GM12878 (cell line): ENCODE measurements around the gene CCDC178. TPM values are rescaled to one million over a fixed set of nuclear protein-coding genes. Genes with fewer than 3 reads are reported as not detected.

Source experiments
- ATAC-seq: fragments of 200-7000 bp; cut with Tn5 transposase; 3 replicates; pipeline ENCODE4 v1.9.1; 2020; ENCODE audit warnings: mild to moderate bottlenecking, moderate library complexity
- BruUV-seq: library from RNA; stranded (reverse); fragments of 400-500 nt; replicated peaks from 2 replicates; lab custom pipeline; 2021; lab: Mats Ljungman, UMichigan
- CTCF ChIA-PET: fragments of 300-600 bp; sonication (Branson Sonifier 250); formaldehyde crosslinking; extraction: SDS; loops from one replicate; lab custom pipeline; 2021; ENCODE audit warnings: inconsistent platforms; lab: Yijun Ruan, JAX
- POLR2A ChIA-PET: fragments of 350-600 bp; formaldehyde crosslinking; extraction: SDS; loops from one replicate; lab custom pipeline; 2021; ENCODE audit warnings: inconsistent platforms; lab: Charles Lee
- RAD21 ChIA-PET: fragments of 300-600 bp; sonication (Branson Sonifier 250); formaldehyde crosslinking; loops from one replicate; lab custom pipeline; 2023; ENCODE audit warnings: antibody characterized with exemption; ENCODE audit not compliant: unreplicated experiment; lab: Charles Lee
- SMC1A ChIA-PET: fragments of 300-600 bp; sonication (Branson Sonifier 250); formaldehyde crosslinking; loops from one replicate; lab custom pipeline; 2023; ENCODE audit not compliant: unreplicated experiment, uncharacterized antibody; lab: Charles Lee
- DNase-seq: peaks from one replicate; pipeline ENCODE4 v3.0.0-alpha.2; 2011; ENCODE audit warnings: low read depth, low spot score
- FAIRE-seq: peaks from 3 replicates; lab custom pipeline; 2011; peaks lifted over from hg19 to GRCh38; lab: Jason Lieb, UNC
- H2AFZ ChIP-seq: 2 replicates; pipeline ENCODE4 v1.6.0; 2011; ENCODE audit warnings: low read depth, low read length, control low read depth; ENCODE audit not compliant: control insufficient read depth
- H3K27ac ChIP-seq: 2 replicates; pipeline ENCODE4 v1.5.1; 2011; ENCODE audit warnings: control low read depth; ENCODE audit not compliant: control insufficient read depth, insufficient read depth
- H3K27me3 ChIP-seq, 2 experiments: replicated peaks in 1 of 2; 2 replicates each; pipeline versions ENCODE4 v1.6.0 to v1.6.1; 2011; ENCODE audit warnings: low read length in 1 of 2; ENCODE audit not compliant: control insufficient read depth in 2 of 2, insufficient read depth in 2 of 2
- H3K36me3 ChIP-seq, 2 experiments: 2 replicates each; pipeline ENCODE4 v1.5.1; 2011; ENCODE audit warnings: low read length in 1 of 2; ENCODE audit not compliant: control insufficient read depth in 2 of 2, insufficient read depth in 2 of 2
- H3K4me1 ChIP-seq: 2 replicates; pipeline ENCODE4 v1.6.1; 2011; ENCODE audit warnings: mild to moderate bottlenecking, low read length, moderate library complexity, mixed read lengths; ENCODE audit not compliant: control insufficient read depth, insufficient read depth
- H3K4me2 ChIP-seq: 2 replicates; pipeline ENCODE4 v1.6.0; 2011; ENCODE audit warnings: control low read depth; ENCODE audit not compliant: control insufficient read depth, insufficient read depth
- H3K4me3 ChIP-seq: fragments of 200-600 bp; sonication (generic); 2 replicates; pipeline ENCODE4 v1.5.1; 2016
- H3K79me2 ChIP-seq: 2 replicates; pipeline ENCODE4 v1.6.0; 2011; ENCODE audit warnings: low read length; ENCODE audit not compliant: control insufficient read depth, insufficient read depth
- H3K9ac ChIP-seq: 2 replicates; pipeline ENCODE4 v1.8.0; 2011; ENCODE audit warnings: low read length, control low read depth, mixed read lengths; ENCODE audit not compliant: control insufficient read depth, insufficient read depth
- H3K9me3 ChIP-seq: replicated peaks from 3 replicates; pipeline ENCODE4 v1.5.1; 2011; ENCODE audit warnings: mild to moderate bottlenecking, low read length; ENCODE audit not compliant: control insufficient read depth, insufficient read depth
- H4K20me1 ChIP-seq: 2 replicates; pipeline ENCODE4 v1.6.0; 2011; ENCODE audit not compliant: control insufficient read depth, insufficient read depth
- ASH2L ChIP-seq: fragments of 300-600, 200-600 bp; sonication (generic); IDR thresholded peaks from 2 replicates; pipeline ENCODE4 v1.6.1; 2017; ENCODE audit warnings: low read depth, mild to moderate bottlenecking, borderline replicate concordance
- FOXM1 ChIP-seq: IDR thresholded peaks from 2 replicates; pipeline ENCODE4 v1.6.1; 2012; ENCODE audit warnings: low read depth, mild to moderate bottlenecking, inconsistent platforms, low read length, moderate library complexity
- NR2C2 ChIP-seq: IDR thresholded peaks from 2 replicates; pipeline ENCODE4 v1.6.1; 2011; ENCODE audit warnings: borderline replicate concordance, low read depth; ENCODE audit not compliant: control insufficient read depth, insufficient read length
- RB1 ChIP-seq: fragments of 450-650 bp; formaldehyde crosslinking; IDR thresholded peaks from 2 replicates; pipeline ENCODE4 v1.6.1; 2017; ENCODE audit warnings: mild to moderate bottlenecking, borderline replicate concordance
- SIX5 ChIP-seq: IDR thresholded peaks from 2 replicates; pipeline ENCODE4 v1.6.1; 2011; ENCODE audit warnings: mild to moderate bottlenecking, low read depth, low read length, moderate library complexity; ENCODE audit not compliant: severe bottlenecking
- ZSCAN29 ChIP-seq: fragments of 450-650 bp; IDR thresholded peaks from 2 replicates; pipeline ENCODE4 v1.6.1; 2017; ENCODE audit warnings: mild to moderate bottlenecking, moderate library complexity
- WGBS: methylation state at CpG from one replicate; pipeline ENCODE4 v1.1.6; 2016; ENCODE audit warnings: low lambda C conversion rate; ENCODE audit not compliant: insufficient replicate concordance, insufficient coverage; ENCODE audit errors: missing lambda C conversion rate; 5-methylcytosine and 5-hydroxymethylcytosine counted together
- in situ Hi-C: fragments of 300-500 bp; cut with MboI; formaldehyde crosslinking; loops from 9 replicates; pipeline ENCODE4 v1.14.3; 2018; ENCODE audit warnings: mixed read lengths
- intact Hi-C: fragments of 100-400 bp; cut with micrococcal nuclease; formaldehyde crosslinking; loops from one replicate; pipeline ENCODE4 v1.14.2; 2022; ENCODE audit not compliant: unreplicated experiment
- polyA plus RNA-seq, 11 experiments: library from polyadenylated mRNA; depleted of rRNA in 4 of 11; unstranded in 6 of 11; stranded (reverse) in 5 of 11; fragments of >200 nt; fragmentation: Nextera tagmentation in 4 of 11; fragmentation: Illumina TruSeq in 1 of 11; extraction: Ambion mirVana in 4 of 11; extraction: Trizol in 1 of 11; gene quantifications; 1 replicate in 1 of 11; 2 replicates in 10 of 11; pipeline versions ENCODE4 v1.2.1 to v1.2.3, GENCODE V29; 2011 to 2016; ENCODE audit warnings: inconsistent platforms in 2 of 11, missing spikeins in 2 of 11, low read depth in 1 of 11
- total RNA-seq, 4 experiments: library from RNA; depleted of rRNA in 3 of 4; stranded (reverse); fragments of >200 nt in 3 of 4; fragmentation: Illumina TruSeq in 1 of 4; extraction: Trizol in 1 of 4; gene quantifications; 2 replicates each; pipeline versions ENCODE4 v1.2.1 to v1.2.3, GENCODE V29; 2013 to 2021
- TF ChIP-seq, protein P1 (sequence below), 3 experiments: IDR thresholded peaks in 2 of 3; conservative IDR thresholded peaks in 1 of 3; 2 replicates each; pipeline ENCODE4 v1.5.1; 2011; ENCODE audit warnings: low read depth in 3 of 3, low read length in 3 of 3, mild to moderate bottlenecking in 3 of 3, control low read depth in 2 of 3, moderate library complexity in 2 of 3, inconsistent platforms in 1 of 3, mixed read lengths in 1 of 3; ENCODE audit not compliant: control insufficient read depth in 2 of 3, insufficient read depth in 1 of 3; ENCODE audit errors: extremely low read depth in 1 of 3
- TF ChIP-seq, protein P2 (sequence below): fragments of 450-650 bp; IDR thresholded peaks from 2 replicates; pipeline ENCODE4 v1.6.1; 2017; ENCODE audit warnings: antibody characterized with exemption, mild to moderate bottlenecking, moderate library complexity

Gene CCDC178
- total and polyA plus RNA-seq, 10 of the 15 experiments (the other 5 are each of a cell fraction or from before 2014, with no cell fraction given), result 0.04 TPM; not detected in 9

DNA sequence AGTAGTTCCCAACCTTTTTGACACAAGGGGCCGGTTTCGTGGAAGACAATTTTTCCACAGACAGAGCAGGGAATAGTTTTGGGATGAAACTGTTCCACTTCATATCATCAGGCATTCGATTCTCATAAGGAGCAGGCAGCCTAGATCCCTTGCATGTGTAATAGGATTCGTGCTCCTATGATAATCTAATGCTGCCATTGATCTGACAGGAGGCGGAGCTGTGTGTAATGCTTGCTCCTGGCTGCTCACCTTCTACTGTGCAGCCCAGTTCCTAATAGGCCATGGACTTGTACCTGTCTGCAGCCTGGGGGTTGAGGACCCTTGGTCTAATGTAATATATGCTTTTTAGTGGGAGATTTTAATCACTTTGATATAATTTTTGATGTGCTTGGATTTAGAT lies 479.0 kb downstream of the CCDC178 start:
- no peaks in the 10 kb centered on the region for H3K4me1 ChIP-seq
- no peak overlapping the region for H3K4me2 ChIP-seq
- no peaks in the 10 kb centered on the region for H3K36me3 ChIP-seq
- CTCF ChIA-PET, result no interaction called here
- 53% methylated on average over 5 of the region's 5 CpGs for WGBS
- FAIRE-seq (no peak), ATAC-seq (no peak), DNase-seq (no peak)
- SMC1A ChIA-PET, result no interaction called here
- intact Hi-C loops, result no loop called here
- no peak overlapping the region for H3K27ac ChIP-seq
- H3K4me3 ChIP-seq, result no peak overlapping the region
- H3K9me3 ChIP-seq, result no peaks in the 10 kb centered on the region
- RAD21 ChIA-PET, result no interaction called here
- in situ Hi-C loops, result no loop called here
- no TSS peak for BruUV-seq
- H4K20me1 ChIP-seq, result no peaks in the 10 kb centered on the region
- H3K79me2 ChIP-seq, result no peaks in the 10 kb centered on the region
- no peak overlapping the region for H2AFZ ChIP-seq
- no peaks in the 10 kb centered on the region for H3K27me3 ChIP-seq
- TF ChIP-seq ZSCAN29 (no peak), FOXM1 (no peak), ASH2L (no peak), NR2C2 (no peak), SIX5 (no peak), RB1 (no peak)
- TF ChIP-seq, protein P1, sequence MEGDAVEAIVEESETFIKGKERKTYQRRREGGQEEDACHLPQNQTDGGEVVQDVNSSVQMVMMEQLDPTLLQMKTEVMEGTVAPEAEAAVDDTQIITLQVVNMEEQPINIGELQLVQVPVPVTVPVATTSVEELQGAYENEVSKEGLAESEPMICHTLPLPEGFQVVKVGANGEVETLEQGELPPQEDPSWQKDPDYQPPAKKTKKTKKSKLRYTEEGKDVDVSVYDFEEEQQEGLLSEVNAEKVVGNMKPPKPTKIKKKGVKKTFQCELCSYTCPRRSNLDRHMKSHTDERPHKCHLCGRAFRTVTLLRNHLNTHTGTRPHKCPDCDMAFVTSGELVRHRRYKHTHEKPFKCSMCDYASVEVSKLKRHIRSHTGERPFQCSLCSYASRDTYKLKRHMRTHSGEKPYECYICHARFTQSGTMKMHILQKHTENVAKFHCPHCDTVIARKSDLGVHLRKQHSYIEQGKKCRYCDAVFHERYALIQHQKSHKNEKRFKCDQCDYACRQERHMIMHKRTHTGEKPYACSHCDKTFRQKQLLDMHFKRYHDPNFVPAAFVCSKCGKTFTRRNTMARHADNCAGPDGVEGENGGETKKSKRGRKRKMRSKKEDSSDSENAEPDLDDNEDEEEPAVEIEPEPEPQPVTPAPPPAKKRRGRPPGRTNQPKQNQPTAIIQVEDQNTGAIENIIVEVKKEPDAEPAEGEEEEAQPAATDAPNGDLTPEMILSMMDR (IDR thresholded peaks at IDR 0.05 in 2 of 3, conservative IDR thresholded peaks at IDR 0.05 in 1 of 3; ENCODE audit: control insufficient read depth in 2 of 3, extremely low read depth in 1 of 3, insufficient read depth in 1 of 3, low read depth in 3 of 3, low read length in 3 of 3), result no peak
- TF ChIP-seq, protein P2, sequence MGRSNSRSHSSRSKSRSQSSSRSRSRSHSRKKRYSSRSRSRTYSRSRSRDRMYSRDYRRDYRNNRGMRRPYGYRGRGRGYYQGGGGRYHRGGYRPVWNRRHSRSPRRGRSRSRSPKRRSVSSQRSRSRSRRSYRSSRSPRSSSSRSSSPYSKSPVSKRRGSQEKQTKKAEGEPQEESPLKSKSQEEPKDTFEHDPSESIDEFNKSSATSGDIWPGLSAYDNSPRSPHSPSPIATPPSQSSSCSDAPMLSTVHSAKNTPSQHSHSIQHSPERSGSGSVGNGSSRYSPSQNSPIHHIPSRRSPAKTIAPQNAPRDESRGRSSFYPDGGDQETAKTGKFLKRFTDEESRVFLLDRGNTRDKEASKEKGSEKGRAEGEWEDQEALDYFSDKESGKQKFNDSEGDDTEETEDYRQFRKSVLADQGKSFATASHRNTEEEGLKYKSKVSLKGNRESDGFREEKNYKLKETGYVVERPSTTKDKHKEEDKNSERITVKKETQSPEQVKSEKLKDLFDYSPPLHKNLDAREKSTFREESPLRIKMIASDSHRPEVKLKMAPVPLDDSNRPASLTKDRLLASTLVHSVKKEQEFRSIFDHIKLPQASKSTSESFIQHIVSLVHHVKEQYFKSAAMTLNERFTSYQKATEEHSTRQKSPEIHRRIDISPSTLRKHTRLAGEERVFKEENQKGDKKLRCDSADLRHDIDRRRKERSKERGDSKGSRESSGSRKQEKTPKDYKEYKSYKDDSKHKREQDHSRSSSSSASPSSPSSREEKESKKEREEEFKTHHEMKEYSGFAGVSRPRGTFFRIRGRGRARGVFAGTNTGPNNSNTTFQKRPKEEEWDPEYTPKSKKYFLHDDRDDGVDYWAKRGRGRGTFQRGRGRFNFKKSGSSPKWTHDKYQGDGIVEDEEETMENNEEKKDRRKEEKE, result no peak
- H3K9ac ChIP-seq, result no peak overlapping the region
- POLR2A ChIA-PET, result no interaction called here
